Mammary epithelial cell (primary cell): ENCODE data around the gene LAMC3.

Experiments
- EZH2 ChIP-seq: IDR thresholded peaks from 2 replicates; pipeline ENCODE4 v1.6.1; 2012; ENCODE audit warnings: low read length, inconsistent platforms, borderline replicate concordance
- TF ChIP-seq, protein P1 (sequence below), 2 donors: IDR thresholded peaks in 1 of 2; conservative IDR thresholded peaks in 1 of 2; 2 replicates each; pipeline ENCODE4 v1.5.1; 2011 to 2012; ENCODE audit warnings: inconsistent platforms in 2 of 2, low read length in 2 of 2, mild to moderate bottlenecking in 2 of 2, control low read depth in 1 of 2, low read depth in 1 of 2; ENCODE audit not compliant: insufficient read depth in 1 of 2; ENCODE audit errors: extremely low read depth in 1 of 2

GRCh38 chr9:131048332-131048731 lies 39.4 kb downstream of the LAMC3 start:
- no peak for TF ChIP-seq EZH2
- TF ChIP-seq, protein P1, sequence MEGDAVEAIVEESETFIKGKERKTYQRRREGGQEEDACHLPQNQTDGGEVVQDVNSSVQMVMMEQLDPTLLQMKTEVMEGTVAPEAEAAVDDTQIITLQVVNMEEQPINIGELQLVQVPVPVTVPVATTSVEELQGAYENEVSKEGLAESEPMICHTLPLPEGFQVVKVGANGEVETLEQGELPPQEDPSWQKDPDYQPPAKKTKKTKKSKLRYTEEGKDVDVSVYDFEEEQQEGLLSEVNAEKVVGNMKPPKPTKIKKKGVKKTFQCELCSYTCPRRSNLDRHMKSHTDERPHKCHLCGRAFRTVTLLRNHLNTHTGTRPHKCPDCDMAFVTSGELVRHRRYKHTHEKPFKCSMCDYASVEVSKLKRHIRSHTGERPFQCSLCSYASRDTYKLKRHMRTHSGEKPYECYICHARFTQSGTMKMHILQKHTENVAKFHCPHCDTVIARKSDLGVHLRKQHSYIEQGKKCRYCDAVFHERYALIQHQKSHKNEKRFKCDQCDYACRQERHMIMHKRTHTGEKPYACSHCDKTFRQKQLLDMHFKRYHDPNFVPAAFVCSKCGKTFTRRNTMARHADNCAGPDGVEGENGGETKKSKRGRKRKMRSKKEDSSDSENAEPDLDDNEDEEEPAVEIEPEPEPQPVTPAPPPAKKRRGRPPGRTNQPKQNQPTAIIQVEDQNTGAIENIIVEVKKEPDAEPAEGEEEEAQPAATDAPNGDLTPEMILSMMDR (conservative IDR thresholded peaks at IDR 0.05 in 1 of 2, IDR thresholded peaks at IDR 0.05 in 1 of 2; ENCODE audit: extremely low read depth in 1 of 2, insufficient read depth in 1 of 2, low read depth in 1 of 2, low read length in 2 of 2): no peak
